A673 (cell line): ENCODE measurements around the gene CALU. TPM values are rescaled to one million over a fixed set of nuclear protein-coding genes. Genes with fewer than 3 reads are reported as not detected.

Experiments used
- BruUV-seq: library from RNA; stranded (reverse); fragments of 400-500 nt; replicated peaks from 2 replicates; lab custom pipeline; 2021; lab: Mats Ljungman, UMichigan
- CTCF ChIA-PET: fragments of 300-600 bp; sonication (Branson Sonifier 250); formaldehyde crosslinking; loops from one replicate; lab custom pipeline; 2022; ENCODE audit warnings: antibody characterized with exemption; lab: Charles Lee
- POLR2A ChIA-PET: fragments of 300-600 bp; sonication (Branson Sonifier 250); formaldehyde crosslinking; loops from one replicate; lab custom pipeline; 2022; ENCODE audit warnings: antibody characterized with exemption; ENCODE audit not compliant: low non-redundant PET; lab: Charles Lee
- DNase-seq: peaks from one replicate; pipeline ENCODE4 v3.0.0-alpha.2; 2015; ENCODE audit warnings: low spot score
- H3K27ac ChIP-seq: fragments of 200-600 bp; sonication (generic); 2 replicates; pipeline ENCODE4 v1.5.1; 2016; ENCODE audit warnings: mixed run types, low read depth, mild to moderate bottlenecking, mixed read lengths, antibody characterized with exemption, low read length; ENCODE audit not compliant: poor library complexity, severe bottlenecking
- H3K27me3 ChIP-seq: fragments of 200-600 bp; sonication (generic); replicated peaks from 2 replicates; pipeline ENCODE4 v1.6.1; 2017; ENCODE audit warnings: mixed run types, low read depth, mild to moderate bottlenecking, mixed read lengths, antibody characterized with exemption, low read length; ENCODE audit not compliant: insufficient read depth, poor library complexity
- H3K36me3 ChIP-seq: fragments of 200-600 bp; sonication (generic); 2 replicates; pipeline ENCODE4 v1.6.1; 2016; ENCODE audit warnings: mixed run types, mild to moderate bottlenecking, mixed read lengths, antibody characterized with exemption, low read length; ENCODE audit not compliant: insufficient read depth, poor library complexity, severe bottlenecking
- H3K4me1 ChIP-seq: fragments of 200-600 bp; sonication (generic); 2 replicates; pipeline ENCODE4 v1.6.1; 2017; ENCODE audit warnings: mixed run types, mild to moderate bottlenecking, mixed read lengths, antibody characterized with exemption, low read length; ENCODE audit not compliant: insufficient read depth, poor library complexity, severe bottlenecking
- H3K4me3 ChIP-seq: fragments of 200-600 bp; sonication (generic); 2 replicates; pipeline ENCODE4 v1.5.1; 2016; ENCODE audit warnings: low read depth, mixed run types, mild to moderate bottlenecking, mixed read lengths, low read length; ENCODE audit not compliant: poor library complexity, severe bottlenecking
- H3K9me3 ChIP-seq: fragments of 200-600 bp; sonication (generic); 2 replicates; pipeline ENCODE4 v1.6.1; 2016; ENCODE audit warnings: mixed run types, low read depth, mild to moderate bottlenecking, mixed read lengths, antibody characterized with exemption, low read length; ENCODE audit not compliant: poor library complexity, severe bottlenecking
- EZH2 ChIP-seq: fragments of 200-600 bp; sonication (generic); IDR thresholded peaks from 2 replicates; pipeline ENCODE4 v1.6.1; 2017; ENCODE audit warnings: borderline replicate concordance, low read depth, mild to moderate bottlenecking, mixed read lengths, antibody characterized with exemption, low read length; ENCODE audit not compliant: poor library complexity, severe bottlenecking
- intact Hi-C: fragments of 100-400 bp; cut with micrococcal nuclease; formaldehyde crosslinking; loops from one replicate; pipeline ENCODE4 v1.10.0; 2022; ENCODE audit not compliant: unreplicated experiment
- total RNA-seq: library from RNA; stranded (reverse); gene quantifications from 2 replicates; pipeline ENCODE4 v1.2.3, GENCODE V29; 2021
- TF ChIP-seq, protein P1 (sequence below): fragments of 300-800, 200-600 bp; sonication (generic); conservative IDR thresholded peaks from 2 replicates; pipeline ENCODE4 v1.5.1; 2017; ENCODE audit warnings: low read depth, mild to moderate bottlenecking, antibody characterized with exemption, low read length, moderate library complexity, mixed read lengths

The CALU gene
- total RNA-seq, 1 experiment from 2014 or later, result 162 TPM

DNA sequence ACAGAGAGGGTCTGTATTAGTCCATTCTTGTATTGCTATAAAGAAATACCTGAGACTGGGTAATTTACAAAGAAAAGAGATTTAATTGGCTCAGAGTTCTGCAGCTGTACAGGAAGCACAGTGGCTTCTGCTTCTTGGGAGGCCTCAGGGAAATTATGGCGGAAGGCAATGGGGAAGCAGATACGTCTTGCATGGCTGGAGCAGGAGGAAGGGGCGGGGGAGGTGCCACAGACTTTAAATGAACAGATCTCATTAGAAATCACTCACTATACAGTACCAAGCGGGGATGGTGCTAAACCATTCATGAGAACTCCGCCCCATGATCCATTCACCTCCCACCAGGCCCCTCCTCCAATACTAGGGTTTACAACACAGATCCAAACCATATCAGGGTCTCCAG is 3.7 kb upstream of the CALU start:
- Histone ChIP-seq H3K27me3 (no peaks in the 10 kb centered on the region), H3K27ac (no peak overlapping the region), H3K9me3 (no peaks in the 10 kb centered on the region), H3K4me3 (no peak overlapping the region), H3K4me1 (peaks cover 9% of the 10 kb centered on the region), H3K36me3 (no peaks in the 10 kb centered on the region)
- intact Hi-C loops, result no loop called here
- ChIA-PET CTCF (no interaction called here), POLR2A (no interaction called here)
- DNase-seq, result no peak
- TF ChIP-seq EZH2, result no peak
- TF ChIP-seq, protein P1, sequence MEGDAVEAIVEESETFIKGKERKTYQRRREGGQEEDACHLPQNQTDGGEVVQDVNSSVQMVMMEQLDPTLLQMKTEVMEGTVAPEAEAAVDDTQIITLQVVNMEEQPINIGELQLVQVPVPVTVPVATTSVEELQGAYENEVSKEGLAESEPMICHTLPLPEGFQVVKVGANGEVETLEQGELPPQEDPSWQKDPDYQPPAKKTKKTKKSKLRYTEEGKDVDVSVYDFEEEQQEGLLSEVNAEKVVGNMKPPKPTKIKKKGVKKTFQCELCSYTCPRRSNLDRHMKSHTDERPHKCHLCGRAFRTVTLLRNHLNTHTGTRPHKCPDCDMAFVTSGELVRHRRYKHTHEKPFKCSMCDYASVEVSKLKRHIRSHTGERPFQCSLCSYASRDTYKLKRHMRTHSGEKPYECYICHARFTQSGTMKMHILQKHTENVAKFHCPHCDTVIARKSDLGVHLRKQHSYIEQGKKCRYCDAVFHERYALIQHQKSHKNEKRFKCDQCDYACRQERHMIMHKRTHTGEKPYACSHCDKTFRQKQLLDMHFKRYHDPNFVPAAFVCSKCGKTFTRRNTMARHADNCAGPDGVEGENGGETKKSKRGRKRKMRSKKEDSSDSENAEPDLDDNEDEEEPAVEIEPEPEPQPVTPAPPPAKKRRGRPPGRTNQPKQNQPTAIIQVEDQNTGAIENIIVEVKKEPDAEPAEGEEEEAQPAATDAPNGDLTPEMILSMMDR, result no peak
- no TSS peak for BruUV-seq

DNA sequence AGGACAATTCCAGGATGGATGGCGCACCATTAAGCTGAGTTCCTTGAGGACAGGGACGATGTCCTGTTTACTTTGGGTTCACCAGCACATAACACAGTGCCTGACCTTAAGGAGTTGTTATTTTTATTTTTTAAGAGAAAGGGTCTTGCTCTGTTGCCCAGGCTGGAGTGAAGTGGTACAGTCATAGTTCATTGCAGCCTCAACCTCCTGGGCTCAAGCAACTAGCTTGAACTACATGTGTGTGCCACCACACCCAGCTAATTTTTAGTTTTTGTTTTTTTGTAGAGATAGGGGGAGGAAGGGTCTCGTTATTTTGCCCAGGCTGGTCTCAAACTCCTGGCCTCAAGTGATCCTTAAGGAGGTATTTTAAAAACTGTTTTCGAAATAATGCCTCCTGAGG is 1.7 kb upstream of the CALU start:
- H3K36me3 ChIP-seq, result no peaks in the 10 kb centered on the region
- H3K27me3 ChIP-seq, result no peaks in the 10 kb centered on the region
- intact Hi-C loops, result no loop called here
- no peak overlapping the region for H3K4me3 ChIP-seq
- TF ChIP-seq, protein P1, result no peak
- no peak for TF ChIP-seq EZH2
- no peak overlapping the region for H3K27ac ChIP-seq
- no TSS peak for BruUV-seq
- POLR2A ChIA-PET, result no interaction called here
- peaks cover 22% of the 10 kb centered on the region for H3K4me1 ChIP-seq
- no peaks in the 10 kb centered on the region for H3K9me3 ChIP-seq
- CTCF ChIA-PET, result no interaction called here
- no peak for DNase-seq

DNA sequence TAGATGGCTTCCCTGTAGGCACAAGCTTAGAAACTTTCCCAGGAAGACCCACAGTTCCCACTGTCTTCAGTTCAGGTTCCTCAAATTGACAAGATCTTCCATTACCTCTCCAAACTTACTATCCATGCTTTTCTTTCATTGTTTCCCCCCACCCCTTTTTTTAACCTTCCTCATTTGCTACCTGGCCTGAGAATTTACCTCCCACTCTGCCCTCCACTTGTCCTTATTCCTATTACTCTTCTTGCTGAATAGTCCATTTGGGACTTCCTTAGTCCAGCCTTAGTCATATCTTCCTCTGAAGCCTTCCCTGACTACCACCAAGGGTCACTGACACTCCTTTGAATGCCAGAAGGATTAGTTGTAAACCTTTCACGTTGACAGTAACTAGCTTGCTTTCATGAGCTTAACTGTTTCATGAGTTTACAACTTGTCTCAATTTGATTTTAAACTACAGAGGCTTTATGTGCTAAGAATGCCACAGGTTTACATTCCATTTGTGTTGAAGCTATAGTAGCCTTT is 1.2 kb upstream of the CALU start:
- no peaks in the 10 kb centered on the region for H3K27me3 ChIP-seq
- H3K36me3 ChIP-seq, result no peaks in the 10 kb centered on the region
- H3K27ac ChIP-seq, result no peak overlapping the region
- H3K4me1 ChIP-seq, result peaks cover 22% of the 10 kb centered on the region
- no TSS peak for BruUV-seq
- ChIA-PET POLR2A (no interaction called here), CTCF (no interaction called here)
- TF ChIP-seq EZH2, result no peak
- TF ChIP-seq, protein P1, result no peak
- intact Hi-C loops, result no loop called here
- H3K9me3 ChIP-seq, result no peaks in the 10 kb centered on the region
- no peak for DNase-seq
- no peak overlapping the region for H3K4me3 ChIP-seq
